GM12878 (cell line): ENCODE measurements around the gene RNF220. TPM values are rescaled to one million over a fixed set of nuclear protein-coding genes. Genes with fewer than 3 reads are reported as not detected.

Experiments used
- ATAC-seq: fragments of 200-7000 bp; cut with Tn5 transposase; 3 replicates; pipeline ENCODE4 v1.9.1; 2020; ENCODE audit warnings: mild to moderate bottlenecking, moderate library complexity
- BruUV-seq: library from RNA; stranded (reverse); fragments of 400-500 nt; replicated peaks from 2 replicates; lab custom pipeline; 2021; lab: Mats Ljungman, UMichigan
- CTCF ChIA-PET: fragments of 300-600 bp; sonication (Branson Sonifier 250); formaldehyde crosslinking; extraction: SDS; loops from one replicate; lab custom pipeline; 2021; ENCODE audit warnings: inconsistent platforms; lab: Yijun Ruan, JAX
- POLR2A ChIA-PET: fragments of 350-600 bp; formaldehyde crosslinking; extraction: SDS; loops from one replicate; lab custom pipeline; 2021; ENCODE audit warnings: inconsistent platforms; lab: Charles Lee
- RAD21 ChIA-PET: fragments of 300-600 bp; sonication (Branson Sonifier 250); formaldehyde crosslinking; loops from one replicate; lab custom pipeline; 2023; ENCODE audit warnings: antibody characterized with exemption; ENCODE audit not compliant: unreplicated experiment; lab: Charles Lee
- SMC1A ChIA-PET: fragments of 300-600 bp; sonication (Branson Sonifier 250); formaldehyde crosslinking; loops from one replicate; lab custom pipeline; 2023; ENCODE audit not compliant: unreplicated experiment, uncharacterized antibody; lab: Charles Lee
- DNase-seq: peaks from one replicate; pipeline ENCODE4 v3.0.0-alpha.2; 2011; ENCODE audit warnings: low read depth, low spot score
- FAIRE-seq: peaks from 3 replicates; lab custom pipeline; 2011; peaks lifted over from hg19 to GRCh38; lab: Jason Lieb, UNC
- H2AFZ ChIP-seq: 2 replicates; pipeline ENCODE4 v1.6.0; 2011; ENCODE audit warnings: low read depth, low read length, control low read depth; ENCODE audit not compliant: control insufficient read depth
- H3K27ac ChIP-seq: 2 replicates; pipeline ENCODE4 v1.5.1; 2011; ENCODE audit warnings: control low read depth; ENCODE audit not compliant: control insufficient read depth, insufficient read depth
- H3K27me3 ChIP-seq, 2 experiments: replicated peaks in 1 of 2; 2 replicates each; pipeline versions ENCODE4 v1.6.0 to v1.6.1; 2011; ENCODE audit warnings: low read length in 1 of 2; ENCODE audit not compliant: control insufficient read depth in 2 of 2, insufficient read depth in 2 of 2
- H3K36me3 ChIP-seq, 2 experiments: 2 replicates each; pipeline ENCODE4 v1.5.1; 2011; ENCODE audit warnings: low read length in 1 of 2; ENCODE audit not compliant: control insufficient read depth in 2 of 2, insufficient read depth in 2 of 2
- H3K4me1 ChIP-seq: 2 replicates; pipeline ENCODE4 v1.6.1; 2011; ENCODE audit warnings: mild to moderate bottlenecking, low read length, moderate library complexity, mixed read lengths; ENCODE audit not compliant: control insufficient read depth, insufficient read depth
- H3K4me2 ChIP-seq: 2 replicates; pipeline ENCODE4 v1.6.0; 2011; ENCODE audit warnings: control low read depth; ENCODE audit not compliant: control insufficient read depth, insufficient read depth
- H3K4me3 ChIP-seq: fragments of 200-600 bp; sonication (generic); 2 replicates; pipeline ENCODE4 v1.5.1; 2016
- H3K79me2 ChIP-seq: 2 replicates; pipeline ENCODE4 v1.6.0; 2011; ENCODE audit warnings: low read length; ENCODE audit not compliant: control insufficient read depth, insufficient read depth
- H3K9ac ChIP-seq: 2 replicates; pipeline ENCODE4 v1.8.0; 2011; ENCODE audit warnings: low read length, control low read depth, mixed read lengths; ENCODE audit not compliant: control insufficient read depth, insufficient read depth
- H3K9me3 ChIP-seq: replicated peaks from 3 replicates; pipeline ENCODE4 v1.5.1; 2011; ENCODE audit warnings: mild to moderate bottlenecking, low read length; ENCODE audit not compliant: control insufficient read depth, insufficient read depth
- H4K20me1 ChIP-seq: 2 replicates; pipeline ENCODE4 v1.6.0; 2011; ENCODE audit not compliant: control insufficient read depth, insufficient read depth
- ATF7 ChIP-seq: fragments of 450-650 bp; IDR thresholded peaks from 2 replicates; pipeline ENCODE4 v1.6.1; 2016; ENCODE audit warnings: low read depth, mild to moderate bottlenecking
- CBX5 ChIP-seq: sonication (generic); IDR thresholded peaks from 2 replicates; pipeline ENCODE4 v1.6.1; 2016; ENCODE audit warnings: low read depth, moderate library complexity, mild to moderate bottlenecking, inconsistent platforms
- CEBPZ ChIP-seq: fragments of 150-350 bp; IDR thresholded peaks from 2 replicates; pipeline ENCODE4 v1.6.1; 2016; ENCODE audit warnings: low read depth, low read length
- CHD1 ChIP-seq: IDR thresholded peaks from 2 replicates; pipeline ENCODE4 v1.6.1; 2012; ENCODE audit warnings: low read depth, low read length, improper control_type of control experiment
- CREB1 ChIP-seq: IDR thresholded peaks from 2 replicates; pipeline ENCODE4 v1.6.1; 2012; ENCODE audit warnings: low read depth, mild to moderate bottlenecking, inconsistent platforms
- CREM ChIP-seq: IDR thresholded peaks from 2 replicates; pipeline ENCODE4 v1.6.1; 2014; ENCODE audit warnings: antibody characterized with exemption, low read depth
- CTCF ChIP-seq, 3 experiments: IDR thresholded peaks in 2 of 3; conservative IDR thresholded peaks in 1 of 3; 2 replicates each; pipeline ENCODE4 v1.5.1; 2011; ENCODE audit warnings: low read depth in 3 of 3, low read length in 3 of 3, mild to moderate bottlenecking in 3 of 3, control low read depth in 2 of 3, moderate library complexity in 2 of 3, inconsistent platforms in 1 of 3, mixed read lengths in 1 of 3; ENCODE audit not compliant: control insufficient read depth in 2 of 3, insufficient read depth in 1 of 3; ENCODE audit errors: extremely low read depth in 1 of 3
- ETV6 ChIP-seq, 2 experiments: fragments of 450-650 bp in 1 of 2; IDR thresholded peaks in 1 of 2; conservative IDR thresholded peaks in 1 of 2; 2 replicates each; pipeline ENCODE4 v1.6.1; 2014; ENCODE audit warnings: antibody characterized with exemption in 1 of 2, borderline replicate concordance in 1 of 2, low read depth in 1 of 2, mild to moderate bottlenecking in 1 of 2, moderate library complexity in 1 of 2
- HSF1 ChIP-seq: fragments of 150-350 bp; IDR thresholded peaks from 2 replicates; pipeline ENCODE4 v1.6.1; 2014; ENCODE audit warnings: mild to moderate bottlenecking, low read depth, low read length
- IKZF2 ChIP-seq, 2 experiments: fragments of 450-650 bp; IDR thresholded peaks; 2 replicates each; pipeline ENCODE4 v1.6.1; 2017; ENCODE audit warnings: mild to moderate bottlenecking in 2 of 2, moderate library complexity in 2 of 2
- MLLT1 ChIP-seq: fragments of 450-650 bp; IDR thresholded peaks from 2 replicates; pipeline ENCODE4 v1.6.1; 2016; ENCODE audit warnings: mild to moderate bottlenecking
- POLR2AphosphoS5 ChIP-seq: IDR thresholded peaks from 2 replicates; pipeline ENCODE4 v1.6.1; 2011; ENCODE audit warnings: mild to moderate bottlenecking, low read length, inconsistent platforms
- RCOR1 ChIP-seq: conservative IDR thresholded peaks from 2 replicates; pipeline ENCODE4 v1.6.1; 2012; ENCODE audit warnings: low read depth, low read length, improper control_type of control experiment
- RUNX3 ChIP-seq: IDR thresholded peaks from 2 replicates; pipeline ENCODE4 v1.6.1; 2012; ENCODE audit warnings: low read length, inconsistent platforms
- TCF12 ChIP-seq: IDR thresholded peaks from 2 replicates; pipeline ENCODE4 v1.6.1; 2011; ENCODE audit warnings: low read depth, mild to moderate bottlenecking, low read length
- TCF3 ChIP-seq: IDR thresholded peaks from 2 replicates; pipeline ENCODE4 v1.6.1; 2012; ENCODE audit warnings: low read depth, mild to moderate bottlenecking, low read length, borderline replicate concordance; ENCODE audit not compliant: insufficient read depth
- WGBS: methylation state at CpG from one replicate; pipeline ENCODE4 v1.1.6; 2016; ENCODE audit warnings: low lambda C conversion rate; ENCODE audit not compliant: insufficient replicate concordance, insufficient coverage; ENCODE audit errors: missing lambda C conversion rate; 5-methylcytosine and 5-hydroxymethylcytosine counted together
- in situ Hi-C: fragments of 300-500 bp; cut with MboI; formaldehyde crosslinking; loops from 9 replicates; pipeline ENCODE4 v1.14.3; 2018; ENCODE audit warnings: mixed read lengths
- intact Hi-C: fragments of 100-400 bp; cut with micrococcal nuclease; formaldehyde crosslinking; loops from one replicate; pipeline ENCODE4 v1.14.2; 2022; ENCODE audit not compliant: unreplicated experiment
- polyA plus RNA-seq, 11 experiments: library from polyadenylated mRNA; depleted of rRNA in 4 of 11; unstranded in 6 of 11; stranded (reverse) in 5 of 11; fragments of >200 nt; fragmentation: Nextera tagmentation in 4 of 11; fragmentation: Illumina TruSeq in 1 of 11; extraction: Ambion mirVana in 4 of 11; extraction: Trizol in 1 of 11; gene quantifications; 1 replicate in 1 of 11; 2 replicates in 10 of 11; pipeline versions ENCODE4 v1.2.1 to v1.2.3, GENCODE V29; 2011 to 2016; ENCODE audit warnings: inconsistent platforms in 2 of 11, missing spikeins in 2 of 11, low read depth in 1 of 11
- total RNA-seq, 4 experiments: library from RNA; depleted of rRNA in 3 of 4; stranded (reverse); fragments of >200 nt in 3 of 4; fragmentation: Illumina TruSeq in 1 of 4; extraction: Trizol in 1 of 4; gene quantifications; 2 replicates each; pipeline versions ENCODE4 v1.2.1 to v1.2.3, GENCODE V29; 2013 to 2021

Gene RNF220
- total and polyA plus RNA-seq, 10 of the 15 experiments (the other 5 are each of a cell fraction or from before 2014, with no cell fraction given) = 4.6 to 84.1 (median 53.7) TPM

- ChIA-PET SMC1A (interaction anchor here (0.8 to 8.8 kb wide), 3 partner anchors 14 to 31 kb away, joined by 3 to 76 read pairs (median 14); partner anchors contain the start of genes ARMH1 and TMEM53), POLR2A (interaction anchor here (1.2 to 3.5 kb wide), 3 partner anchors 24 to 26 kb away, joined by 3 to 12 read pairs (median 5); partner anchors contain the start of genes ARMH1 and TMEM53), RAD21 (no interaction called here), CTCF (interaction anchor here (0.6 to 5.3 kb wide), 6 partner anchors 9 to 240 kb away, joined by 3 to 30 read pairs (median 11); no protein-coding TSS in a partner anchor)
- Histone ChIP-seq H3K4me3 (no peak overlapping the region), H3K9me3 (no peaks in the 10 kb centered on the region), H3K27me3 (no peaks in the 10 kb centered on the region), H3K9ac (no peak overlapping the region), H3K79me2 (no peaks in the 10 kb centered on the region), H3K4me1 (peaks cover 48% of the 10 kb centered on the region), H4K20me1 (no peaks in the 10 kb centered on the region), H3K36me3 (no peaks in the 10 kb centered on the region), H2AFZ (no peak overlapping the region; the same call in 1 of the 2 replicates), H3K27ac (peak overlapping the region; percentile 45; the same call in 1 of the 2 replicates), H3K4me2 (no peak overlapping the region)
- 95% methylated on average over 3 of the region's 3 CpGs for WGBS
- DNase-seq = no peak
- FAIRE-seq = no peak
- peak; percentile 12; the same call in 2 of the 3 replicates for ATAC-seq
- BruUV-seq = no TSS peak
- in situ Hi-C loops = no loop called here
- intact Hi-C loops = no loop called here
- TF ChIP-seq CEBPZ (no peak), TCF12 (no peak), RCOR1 (no peak), CTCF (IDR thresholded peaks at IDR 0.05 in 2 of 3, conservative IDR thresholded peaks at IDR 0.05 in 1 of 3; ENCODE audit: control insufficient read depth in 2 of 3, extremely low read depth in 1 of 3, insufficient read depth in 1 of 3, low read depth in 3 of 3, low read length in 3 of 3) (no peak), CHD1 (no peak), IKZF2 (IDR thresholded peaks at IDR 0.05) (0 out of 4 replicates have a peak, but pooled peaks of 1 of the 2 experiments have one; percentile 29), CREM (peak; percentile 25; the same call in 1 of the 2 replicates), POLR2AphosphoS5 (no peak), HSF1 (no peak), CBX5 (no peak), ATF7 (no peak), TCF3 (no peak), ETV6 (conservative IDR thresholded peaks at IDR 0.05 in 1 of 2, IDR thresholded peaks at IDR 0.05 in 1 of 2; ENCODE audit: borderline replicate concordance in 1 of 2, low read depth in 1 of 2) (0 out of 4 replicates have a peak, but pooled peaks of 1 of the 2 experiments have one; percentile 42), CREB1 (no peak), RUNX3 (peak; percentile 61; the same call in 1 of the 2 replicates), MLLT1 (no peak)
These were observed 293.1 kb downstream of the RNF220 start for GRCh38 chr1:44698138-44698537.
